Measurements from ENCODE around the gene ELAVL1.

DNA sequence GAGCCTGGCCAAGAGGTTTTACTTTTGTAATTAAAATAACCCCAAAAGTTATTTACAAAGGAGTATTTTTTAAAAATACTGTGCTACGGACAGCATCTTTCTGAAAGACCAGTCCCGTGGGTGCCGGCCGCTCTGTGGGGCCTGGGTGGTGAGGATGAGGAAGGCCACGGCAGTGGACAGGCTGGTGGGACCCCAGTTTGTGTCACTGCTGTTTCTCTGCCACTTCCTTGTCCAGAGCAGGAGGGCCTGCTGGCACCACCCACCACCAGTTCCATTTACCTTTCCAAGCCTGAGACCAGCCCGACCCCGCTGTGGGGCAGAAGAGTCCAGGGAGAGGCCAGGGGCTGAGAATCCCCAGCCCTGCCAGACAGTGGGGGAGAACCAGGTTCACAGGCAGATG is 23.8 kb downstream of the ELAVL1 start:
- no peak for TF ChIP-seq EP300 (conservative IDR thresholded peaks at IDR 0.05; ENCODE audit: poor library complexity, severe bottlenecking)
- TF ChIP-seq, protein P1, sequence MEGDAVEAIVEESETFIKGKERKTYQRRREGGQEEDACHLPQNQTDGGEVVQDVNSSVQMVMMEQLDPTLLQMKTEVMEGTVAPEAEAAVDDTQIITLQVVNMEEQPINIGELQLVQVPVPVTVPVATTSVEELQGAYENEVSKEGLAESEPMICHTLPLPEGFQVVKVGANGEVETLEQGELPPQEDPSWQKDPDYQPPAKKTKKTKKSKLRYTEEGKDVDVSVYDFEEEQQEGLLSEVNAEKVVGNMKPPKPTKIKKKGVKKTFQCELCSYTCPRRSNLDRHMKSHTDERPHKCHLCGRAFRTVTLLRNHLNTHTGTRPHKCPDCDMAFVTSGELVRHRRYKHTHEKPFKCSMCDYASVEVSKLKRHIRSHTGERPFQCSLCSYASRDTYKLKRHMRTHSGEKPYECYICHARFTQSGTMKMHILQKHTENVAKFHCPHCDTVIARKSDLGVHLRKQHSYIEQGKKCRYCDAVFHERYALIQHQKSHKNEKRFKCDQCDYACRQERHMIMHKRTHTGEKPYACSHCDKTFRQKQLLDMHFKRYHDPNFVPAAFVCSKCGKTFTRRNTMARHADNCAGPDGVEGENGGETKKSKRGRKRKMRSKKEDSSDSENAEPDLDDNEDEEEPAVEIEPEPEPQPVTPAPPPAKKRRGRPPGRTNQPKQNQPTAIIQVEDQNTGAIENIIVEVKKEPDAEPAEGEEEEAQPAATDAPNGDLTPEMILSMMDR (IDR thresholded peaks at IDR 0.05; ENCODE audit: poor library complexity, severe bottlenecking): no peak
- no peak for TF ChIP-seq POLR2AphosphoS5 (IDR thresholded peaks at IDR 0.05)
- TF ChIP-seq EZH2 (IDR thresholded peaks at IDR 0.05; ENCODE audit: borderline replicate concordance, insufficient read depth, low read length, poor library complexity, severe bottlenecking): no peak
- TF ChIP-seq REST (IDR thresholded peaks at IDR 0.05; ENCODE audit: borderline replicate concordance): no peak

Data from neural cell (in vitro differentiated cells).